Spinal cord (tissue), 10 donors: ENCODE results near the gene CLASP2. TPM values are rescaled to one million over a fixed set of nuclear protein-coding genes. Genes with fewer than 3 reads are reported as not detected.

Experiments used
- DNase-seq, 6 donors: peaks; one replicate each; pipeline versions ENCODE4 v3.0.0 to v3.0.0-alpha.2; 2013 to 2015; ENCODE audit warnings: low spot score in 6 of 6, low read depth in 4 of 6
- H3K27ac ChIP-seq: one replicate; pipeline ENCODE4 v1.5.1; 2013; ENCODE audit warnings: low read depth, low read length, control low read depth
- H3K27me3 ChIP-seq: one replicate; pipeline ENCODE4 v1.6.1; 2013; ENCODE audit warnings: low read length; ENCODE audit not compliant: control insufficient read depth, insufficient read depth
- H3K36me3 ChIP-seq: one replicate; pipeline ENCODE4 v1.6.1; 2013; ENCODE audit warnings: low read length; ENCODE audit not compliant: control insufficient read depth, insufficient read depth
- H3K4me1 ChIP-seq: one replicate; pipeline ENCODE4 v1.6.1; 2013; ENCODE audit warnings: low read length; ENCODE audit not compliant: control insufficient read depth, insufficient read depth
- H3K4me3 ChIP-seq: one replicate; pipeline ENCODE4 v1.5.1; 2013; ENCODE audit warnings: low read depth, low read length, control low read depth
- H3K9me3 ChIP-seq: one replicate; pipeline ENCODE4 v1.6.1; 2013; ENCODE audit warnings: low read length; ENCODE audit not compliant: control insufficient read depth, insufficient read depth
- WGBS: methylation state at CpG from one replicate; pipeline ENCODE4 v1.1.5; 2013; ENCODE audit warnings: missing lambda C conversion rate; ENCODE audit not compliant: insufficient coverage; 5-methylcytosine and 5-hydroxymethylcytosine counted together
- polyA plus RNA-seq, 2 donors: library from polyadenylated mRNA; unstranded; fragments of 120-200 nt; gene quantifications; one replicate each; pipeline ENCODE4 v1.2.1, GENCODE V29; 2013; ENCODE audit not compliant: insufficient read length in 2 of 2
- total RNA-seq, 2 donors: library from RNA; depleted of rRNA in 1 of 2; stranded (reverse); fragments of 120-200 nt in 1 of 2; fragments of >200 nt in 1 of 2; gene quantifications; one replicate each; pipeline versions ENCODE4 v1.2.3 to v1.2.4, GENCODE V29; 2013 to 2014
- donor health status: healthy.

CLASP2 gene
- total and polyA plus RNA-seq, 4 donors, result 197 to 883 (median 268) TPM

GRCh38 chr3:33732394-33732793 lies 14.3 kb upstream of the CLASP2 start:
- H3K36me3 ChIP-seq, result no peaks in the 10 kb centered on the region
- H3K4me1 ChIP-seq, result no peaks in the 10 kb centered on the region
- no peak overlapping the region for H3K27ac ChIP-seq
- H3K27me3 ChIP-seq, result no peaks in the 10 kb centered on the region
- H3K4me3 ChIP-seq, result no peak overlapping the region
- no CpG with 5 or more reads among the region's 3 CpGs for WGBS
- H3K9me3 ChIP-seq, result no peaks in the 10 kb centered on the region
- DNase-seq, result no peak

- H3K27ac ChIP-seq, result no peak overlapping the region
- 93% methylated on average over 2 of the region's 3 CpGs for WGBS
- no peaks in the 10 kb centered on the region for H3K4me1 ChIP-seq
- no peaks in the 10 kb centered on the region for H3K27me3 ChIP-seq
- no peak for DNase-seq
- no peak overlapping the region for H3K4me3 ChIP-seq
- no peaks in the 10 kb centered on the region for H3K9me3 ChIP-seq
- H3K36me3 ChIP-seq, result no peaks in the 10 kb centered on the region
Measured at GRCh38 chr3:33729993-33730392, 11.9 kb upstream of the CLASP2 start.

- Histone ChIP-seq H3K9me3 (no peaks in the 10 kb centered on the region), H3K4me3 (no peak overlapping the region), H3K27me3 (no peaks in the 10 kb centered on the region), H3K27ac (no peak overlapping the region), H3K4me1 (no peaks in the 10 kb centered on the region), H3K36me3 (no peaks in the 10 kb centered on the region)
- no CpG with 5 or more reads among the region's 2 CpGs for WGBS
- DNase-seq, result peak in 1 of 6 donors; percentile 68
Measured at GRCh38 chr3:33724256-33724655, 6.2 kb upstream of the CLASP2 start.

- no peak for DNase-seq
- H3K4me1 ChIP-seq, result no peaks in the 10 kb centered on the region
- H3K36me3 ChIP-seq, result no peaks in the 10 kb centered on the region
- H3K4me3 ChIP-seq, result no peak overlapping the region
- no peaks in the 10 kb centered on the region for H3K27me3 ChIP-seq
- WGBS, result no CpG with 5 or more reads among the region's 2 CpGs
- no peaks in the 10 kb centered on the region for H3K9me3 ChIP-seq
- no peak overlapping the region for H3K27ac ChIP-seq
Measured at GRCh38 chr3:33722626-33723370, 4.7 kb upstream of the CLASP2 start.

- Histone ChIP-seq H3K36me3 (no peaks in the 10 kb centered on the region), H3K9me3 (no peaks in the 10 kb centered on the region), H3K27ac (no peak overlapping the region), H3K27me3 (no peaks in the 10 kb centered on the region), H3K4me1 (peaks cover 2% of the 10 kb centered on the region), H3K4me3 (no peak overlapping the region)
- WGBS, result 60% methylated on average over 1 of the region's 1 CpG
- no peak for DNase-seq
Measured at GRCh38 chr3:33722191-33722590, 4.1 kb upstream of the CLASP2 start.

- no peaks in the 10 kb centered on the region for H3K36me3 ChIP-seq
- no peak for DNase-seq
- H3K9me3 ChIP-seq, result no peaks in the 10 kb centered on the region
- peak overlapping the region; percentile 94 for H3K27ac ChIP-seq
- WGBS, result 3% methylated on average over 6 of the region's 7 CpGs
- H3K4me1 ChIP-seq, result peaks cover 4% of the 10 kb centered on the region
- no peaks in the 10 kb centered on the region for H3K27me3 ChIP-seq
- H3K4me3 ChIP-seq, result peak overlapping the region; percentile 89
Measured at GRCh38 chr3:33718595-33718907, 497 bp upstream of the CLASP2 start.

- DNase-seq, result no peak
- Histone ChIP-seq H3K36me3 (no peaks in the 10 kb centered on the region), H3K9me3 (no peaks in the 10 kb centered on the region), H3K4me3 (peak overlapping the region; percentile 89), H3K27ac (peak overlapping the region; percentile 94), H3K27me3 (no peaks in the 10 kb centered on the region), H3K4me1 (peaks cover 4% of the 10 kb centered on the region)
- WGBS, result under 1% methylated on average over 26 of the region's 26 CpGs
Measured at GRCh38 chr3:33717616-33717865, 513 bp downstream of the CLASP2 start.

GRCh38 chr3:33716227-33716626 lies 1.8 kb downstream of the CLASP2 start:
- Histone ChIP-seq H3K27ac (no peak overlapping the region), H3K4me3 (peak overlapping the region; percentile 9), H3K9me3 (no peaks in the 10 kb centered on the region), H3K36me3 (no peaks in the 10 kb centered on the region), H3K27me3 (no peaks in the 10 kb centered on the region), H3K4me1 (peaks cover 4% of the 10 kb centered on the region)
- peak in 2 of 6 donors; percentile 3 to 24 for DNase-seq
- 45% methylated on average over 4 of the region's 7 CpGs for WGBS

- H3K27me3 ChIP-seq, result no peaks in the 10 kb centered on the region
- no peaks in the 10 kb centered on the region for H3K36me3 ChIP-seq
- H3K4me1 ChIP-seq, result no peaks in the 10 kb centered on the region
- H3K4me3 ChIP-seq, result no peak overlapping the region
- H3K27ac ChIP-seq, result no peak overlapping the region
- DNase-seq, result no peak
- no CpG with 5 or more reads among the region's 3 CpGs for WGBS
- H3K9me3 ChIP-seq, result peaks cover 2% of the 10 kb centered on the region
Measured at GRCh38 chr3:33711100-33711499, 7.0 kb downstream of the CLASP2 start.

- 80% methylated on average over 2 of the region's 6 CpGs for WGBS
- Histone ChIP-seq H3K27me3 (no peaks in the 10 kb centered on the region), H3K9me3 (peaks cover 15% of the 10 kb centered on the region), H3K36me3 (no peaks in the 10 kb centered on the region), H3K27ac (no peak overlapping the region), H3K4me1 (no peaks in the 10 kb centered on the region), H3K4me3 (no peak overlapping the region)
- no peak for DNase-seq
Measured at GRCh38 chr3:33706056-33706455, 12.0 kb downstream of the CLASP2 start.
